ENCODE data around the gene ARPP21.

Gene ARPP21

DNA sequence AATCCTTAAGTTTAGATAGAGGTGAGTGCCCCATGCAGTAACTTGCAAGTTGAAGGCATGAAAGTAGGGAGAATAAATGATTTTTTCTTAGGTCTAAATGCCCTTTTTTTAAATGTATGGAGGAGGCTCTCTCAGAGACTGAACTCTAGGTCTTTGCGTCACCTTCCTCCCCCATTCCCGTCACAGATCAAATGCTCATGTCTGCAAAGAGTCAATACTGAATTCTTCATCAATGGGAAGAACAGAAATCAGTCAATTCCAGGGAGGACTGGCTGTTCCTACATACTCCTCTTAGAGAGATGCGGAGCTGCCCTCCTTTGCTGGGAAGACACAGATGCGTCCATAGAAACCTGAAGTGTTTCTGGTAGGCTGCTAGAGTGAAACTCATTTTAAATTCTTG lies 98.2 kb downstream of the ARPP21 start:
- no peak for DNase-seq (ENCODE audit: low read depth)

DNA sequence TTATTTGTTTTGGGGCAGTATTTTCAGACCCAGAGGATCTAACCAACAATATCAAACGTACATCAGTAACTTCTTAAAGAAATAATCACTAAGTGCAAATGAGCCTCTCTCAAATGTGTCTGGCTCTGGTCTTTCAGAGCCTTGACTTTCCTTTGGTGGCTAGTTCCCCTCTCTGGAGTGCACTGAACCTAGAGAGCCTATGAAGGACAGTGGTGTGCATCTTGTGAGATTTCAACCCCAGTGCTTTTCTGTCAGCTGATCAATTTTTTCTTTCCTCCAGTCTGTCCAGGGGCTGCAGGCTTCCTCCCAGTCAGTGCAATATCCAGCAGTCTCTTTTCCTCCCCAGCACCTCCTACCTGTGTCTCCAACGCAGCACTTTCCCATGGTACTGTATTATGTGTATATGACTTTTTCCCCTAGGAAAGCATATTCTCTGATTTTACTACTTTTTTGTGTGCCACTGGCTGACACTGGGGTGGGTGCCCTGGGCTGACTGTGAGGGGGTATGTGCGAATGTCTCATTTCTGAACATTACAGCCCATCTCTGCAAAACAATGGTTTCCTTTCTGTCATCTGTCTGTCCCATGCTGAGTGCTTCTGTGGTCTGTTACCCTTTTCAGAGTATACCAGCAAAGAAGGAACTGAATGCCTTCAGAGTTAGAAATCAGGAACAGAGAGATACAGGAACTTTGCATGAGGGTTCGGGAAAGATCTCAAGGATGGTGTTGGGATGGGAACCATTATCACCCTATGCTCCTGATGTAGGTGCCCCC lies 98.8 kb downstream of the ARPP21 start:
- no peak for DNase-seq (ENCODE audit: low read depth)

DNA sequence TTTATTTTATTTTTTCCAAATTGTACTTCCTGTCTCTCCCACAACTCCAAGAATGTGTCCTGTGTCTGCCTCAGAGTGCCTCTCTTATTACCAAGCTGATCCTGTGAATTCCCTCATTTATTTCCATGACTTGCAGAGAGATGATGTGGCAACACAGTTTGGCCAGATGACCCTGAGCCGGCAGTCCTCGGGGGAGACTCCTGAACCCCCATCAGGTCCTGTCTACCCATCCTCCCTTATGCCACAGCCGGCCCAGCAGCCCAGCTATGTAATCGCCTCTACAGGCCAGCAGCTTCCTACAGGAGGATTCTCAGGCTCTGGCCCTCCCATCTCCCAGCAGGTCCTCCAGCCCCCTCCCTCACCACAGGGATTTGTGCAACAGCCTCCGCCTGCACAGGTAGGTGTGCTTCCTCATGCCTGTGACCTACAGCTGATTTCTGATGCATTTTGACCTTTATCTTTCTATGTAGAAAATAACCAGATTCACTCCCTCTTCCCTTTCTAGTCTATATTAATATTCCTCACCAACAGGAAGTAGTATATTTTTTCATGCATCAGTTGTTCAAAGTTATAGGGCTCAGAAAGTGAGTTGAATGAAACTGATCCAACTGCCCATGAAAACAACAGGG lies 100.0 kb downstream of the ARPP21 start:
- no peak for DNase-seq (ENCODE audit: low read depth)

DNA sequence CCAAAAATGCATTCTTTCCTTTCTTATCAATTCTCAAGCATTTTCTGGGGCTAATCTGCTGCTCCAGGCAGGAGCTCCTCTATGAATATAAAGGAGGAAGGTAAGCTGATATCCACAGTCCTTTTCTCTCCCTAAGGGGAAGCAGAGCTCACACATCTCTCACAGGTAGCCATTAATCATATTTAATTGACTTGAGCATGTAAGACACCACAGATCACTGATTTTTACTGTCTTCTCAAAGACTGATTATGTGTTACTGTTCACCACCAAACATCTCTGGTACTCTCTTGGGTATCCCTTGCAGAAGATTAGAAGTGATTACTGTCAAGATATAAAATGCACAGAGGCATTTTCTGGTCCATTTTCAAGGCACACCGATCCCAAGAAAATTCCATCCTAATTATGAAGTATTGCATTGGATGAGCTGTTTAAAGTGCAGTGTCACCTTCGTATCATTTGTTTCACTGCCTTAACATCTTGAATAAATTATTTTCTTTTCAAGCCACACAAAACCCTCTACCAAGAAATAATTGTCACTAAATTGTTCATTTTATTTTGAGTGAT lies 100.7 kb downstream of the ARPP21 start:
- DNase-seq (ENCODE audit: low read depth): no peak

DNA sequence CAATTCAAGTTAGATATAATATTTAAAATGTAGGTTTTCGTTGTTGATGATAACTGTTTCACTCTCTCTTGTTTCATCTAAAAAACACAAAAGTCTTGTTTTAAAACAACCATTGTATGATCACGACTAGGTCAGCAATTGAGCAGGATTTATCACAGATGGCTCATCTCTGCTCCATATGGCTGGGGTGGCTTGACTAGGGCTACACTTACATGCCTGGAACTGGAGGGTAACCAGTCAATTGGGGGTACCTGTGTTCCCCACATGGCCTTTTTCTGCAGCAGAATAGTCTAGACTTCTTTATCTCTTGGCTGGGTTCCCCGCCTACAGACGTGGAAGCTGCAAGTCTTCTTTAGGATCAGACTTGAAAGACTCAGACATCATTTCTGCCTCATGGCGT lies 103.9 kb downstream of the ARPP21 start:
- DNase-seq (ENCODE audit: low read depth): no peak

DNA sequence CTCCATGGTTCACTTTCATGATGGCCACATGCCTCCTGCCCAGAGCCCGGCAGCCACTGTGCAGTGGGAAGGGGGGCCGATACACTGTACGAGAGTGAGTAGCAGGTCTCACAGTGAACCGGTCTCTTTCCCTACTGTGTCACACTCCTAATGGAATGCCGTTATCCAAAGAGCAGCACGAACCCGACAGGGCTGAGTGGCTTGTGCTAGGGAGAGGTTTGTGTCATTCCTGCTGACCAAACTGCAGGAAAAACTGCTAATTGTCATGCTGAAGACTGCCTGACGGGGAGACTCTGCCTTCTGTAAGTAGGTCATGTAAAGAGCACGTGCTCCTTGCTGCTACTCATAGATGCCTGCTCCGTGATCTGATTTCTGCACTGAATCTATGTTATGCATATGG lies 105.1 kb downstream of the ARPP21 start:
- no peak for DNase-seq (ENCODE audit: low read depth)

DNA sequence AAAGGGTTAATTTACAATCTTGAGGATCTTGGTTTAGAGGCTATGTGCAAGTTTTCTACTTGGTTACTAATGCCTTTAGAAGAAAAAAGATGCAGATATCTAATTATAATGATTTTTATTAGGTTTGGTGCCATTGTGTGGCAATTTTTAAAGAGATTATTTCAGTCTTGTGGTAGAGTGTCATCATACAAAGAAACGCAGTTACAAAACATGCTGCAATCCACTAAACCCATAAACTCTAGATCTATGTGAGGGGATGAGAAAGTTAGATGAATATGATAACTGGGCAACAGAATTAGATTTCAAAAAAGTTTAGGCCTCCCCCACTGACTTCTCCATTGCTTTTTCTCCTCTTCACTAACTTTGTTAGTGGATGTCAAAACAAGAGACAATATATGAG lies 106.0 kb downstream of the ARPP21 start:
- no peak for DNase-seq (ENCODE audit: low read depth)

DNA sequence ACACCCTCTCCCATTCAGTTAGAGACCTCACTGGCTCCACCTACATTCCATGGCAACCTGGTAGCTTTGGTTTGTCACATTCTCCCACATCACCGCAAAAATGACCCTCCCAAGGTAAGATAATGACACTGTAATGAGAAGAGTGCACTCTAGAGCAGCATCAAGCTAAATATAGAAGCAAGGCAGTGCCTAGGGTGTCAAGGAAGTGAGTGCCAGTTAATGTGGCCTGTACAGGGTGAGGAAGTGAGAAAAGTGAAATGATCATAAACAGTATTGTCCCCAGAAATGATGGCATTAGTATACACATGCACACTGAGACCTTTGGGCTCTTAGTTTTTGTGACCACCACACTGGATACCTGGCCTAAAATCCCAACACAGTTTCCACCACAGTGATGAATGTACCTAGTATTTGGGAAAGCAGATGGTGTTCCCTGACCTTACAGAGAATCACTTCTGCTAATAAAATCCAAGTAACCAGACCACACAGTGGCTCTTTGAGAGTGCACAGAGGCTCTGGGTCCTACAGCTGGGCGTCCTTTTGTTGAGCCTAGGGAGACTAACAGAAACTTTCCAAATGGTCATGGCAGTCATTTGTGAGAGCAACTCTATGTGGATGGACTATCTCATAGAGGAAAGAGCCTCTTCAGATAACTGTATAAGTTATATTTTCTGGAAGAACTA lies 106.6 kb downstream of the ARPP21 start:
- no peak for DNase-seq (ENCODE audit: low read depth)

DNA sequence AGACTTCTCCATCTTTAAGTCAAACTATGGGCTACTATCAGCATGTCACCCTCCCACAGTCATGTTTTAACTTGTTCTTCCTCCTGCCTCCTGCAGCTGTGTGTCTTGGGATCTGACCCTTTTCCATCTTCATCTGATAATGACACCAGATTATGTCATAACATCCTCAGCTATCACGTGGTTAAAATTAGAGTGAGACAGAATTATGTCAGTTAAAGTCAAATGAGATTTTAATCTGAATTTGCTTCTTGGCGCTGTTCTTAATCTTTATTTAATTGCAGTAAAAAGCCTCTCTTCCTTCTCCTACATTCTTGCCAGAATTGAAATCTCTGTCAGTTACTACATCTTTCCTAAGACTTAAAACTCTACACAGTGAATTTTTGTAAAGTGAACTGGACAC lies 107.2 kb downstream of the ARPP21 start:
- no peak for DNase-seq (ENCODE audit: low read depth)

DNA sequence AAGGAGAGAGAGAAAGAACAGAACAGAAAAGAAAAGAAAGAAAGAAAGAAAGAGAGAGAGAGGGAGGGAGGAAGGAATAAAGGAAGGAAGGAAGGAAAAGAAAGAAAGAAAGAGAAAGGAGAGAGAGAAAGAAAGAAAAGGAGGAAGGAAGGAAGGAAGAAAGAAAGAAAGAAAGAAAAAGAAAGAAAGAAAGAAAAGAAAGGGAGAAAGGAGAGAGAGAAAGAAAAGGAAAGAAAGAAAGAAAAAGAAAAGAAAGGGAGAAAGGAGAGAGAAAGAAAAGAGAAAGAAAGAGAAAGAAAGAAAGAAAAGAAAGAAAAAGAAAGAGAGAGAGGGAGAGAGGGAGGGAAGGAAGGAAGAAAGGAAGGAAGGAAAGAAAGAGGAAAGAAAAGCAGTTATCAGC lies 108.8 kb downstream of the ARPP21 start:
- no peak for DNase-seq (ENCODE audit: low read depth)

DNA sequence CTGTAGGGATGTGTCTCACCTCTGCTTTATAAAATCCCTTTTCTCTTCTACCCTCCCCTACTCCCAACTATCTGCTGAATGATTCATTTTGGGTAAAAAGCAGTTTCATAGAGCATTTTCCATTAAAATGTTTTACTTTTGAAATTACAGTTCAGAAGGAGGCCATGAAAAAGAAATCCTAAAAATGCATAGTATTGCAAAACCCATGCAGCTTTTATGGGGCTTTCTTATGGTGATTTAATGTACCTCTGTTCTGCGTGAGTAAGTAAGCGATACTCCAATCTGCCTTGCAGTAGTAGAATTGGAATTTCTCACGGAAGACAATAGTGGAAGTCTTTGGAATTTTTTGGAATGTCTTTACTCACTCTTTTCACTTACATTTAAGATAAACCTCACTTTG lies 111.9 kb downstream of the ARPP21 start:
- no peak for DNase-seq (ENCODE audit: low read depth)

DNA sequence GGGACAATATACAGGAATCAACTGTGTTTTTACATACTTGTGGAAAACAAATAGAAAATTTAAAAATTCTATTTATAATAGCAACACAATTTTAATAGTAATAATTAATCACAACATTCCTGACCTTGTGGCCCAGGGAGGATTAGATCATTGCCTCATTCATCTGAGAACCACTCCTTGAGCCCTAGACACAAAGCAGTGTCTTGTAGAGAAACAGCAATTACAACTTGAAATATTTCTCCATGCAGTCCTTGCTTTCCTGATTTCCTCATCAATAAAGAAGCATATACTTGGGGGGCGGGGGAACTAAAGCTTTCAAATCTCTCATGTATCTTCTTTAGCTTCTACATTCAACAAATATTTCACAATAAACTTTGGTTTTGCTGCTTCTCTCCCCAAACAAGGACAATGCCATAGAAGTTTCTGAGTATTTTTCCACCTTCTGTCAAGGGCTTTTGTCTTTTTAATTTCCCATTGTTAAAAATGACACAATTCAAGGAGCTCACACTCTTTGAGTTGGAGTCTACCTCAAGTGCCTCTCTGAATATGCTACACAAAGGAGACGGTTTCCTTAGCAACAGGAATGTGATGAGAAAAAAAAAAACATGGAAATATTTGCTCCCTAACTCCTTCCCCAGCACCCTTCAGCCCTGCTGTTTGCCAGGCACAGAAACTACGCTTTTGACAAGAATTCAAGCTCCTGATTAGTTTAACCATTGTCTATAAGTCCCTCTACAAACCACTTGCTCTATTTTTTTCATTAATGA lies 118.8 kb downstream of the ARPP21 start:
- no peak for DNase-seq (ENCODE audit: low read depth)

DNA sequence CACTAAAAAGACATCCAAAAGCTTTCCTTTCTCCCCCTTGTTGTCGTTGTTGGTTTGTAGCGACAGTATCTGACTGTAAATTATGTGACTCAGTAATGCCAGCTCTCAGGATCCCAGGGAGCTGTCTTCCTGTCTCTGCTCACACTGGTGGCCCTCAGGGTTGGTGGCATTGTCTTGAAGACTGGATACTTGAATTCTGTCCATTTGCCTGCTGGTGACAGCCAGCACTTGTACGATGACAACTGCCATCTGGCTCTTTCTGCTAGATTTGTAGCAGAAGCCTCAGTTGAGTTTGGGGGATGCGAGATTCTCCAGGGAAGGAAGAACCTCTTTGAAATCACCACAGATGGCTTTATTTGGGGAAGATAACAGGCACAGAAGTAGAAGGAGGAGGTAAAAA lies 120.8 kb downstream of the ARPP21 start:
- DNase-seq (ENCODE audit: low read depth): no peak

DNA sequence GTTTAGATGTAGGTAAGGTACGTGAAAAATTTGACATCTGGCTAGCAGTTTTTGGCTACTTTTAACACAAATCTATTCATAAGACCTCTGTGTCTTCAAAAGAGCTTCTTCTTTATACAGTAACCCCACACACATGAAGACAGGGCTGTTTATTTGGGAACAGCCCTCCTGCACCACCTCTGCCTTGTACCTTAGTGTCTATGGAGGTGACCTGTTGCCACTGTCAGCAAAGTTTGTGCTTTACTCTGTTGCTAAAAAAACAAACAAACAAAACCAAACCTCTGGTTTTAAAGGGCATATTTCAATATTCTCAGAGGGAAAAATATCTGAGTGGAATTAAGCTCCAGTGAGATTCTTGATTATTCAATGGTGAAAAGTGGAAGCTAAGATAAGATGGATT lies 122.0 kb downstream of the ARPP21 start:
- no peak for DNase-seq (ENCODE audit: low read depth)

DNA sequence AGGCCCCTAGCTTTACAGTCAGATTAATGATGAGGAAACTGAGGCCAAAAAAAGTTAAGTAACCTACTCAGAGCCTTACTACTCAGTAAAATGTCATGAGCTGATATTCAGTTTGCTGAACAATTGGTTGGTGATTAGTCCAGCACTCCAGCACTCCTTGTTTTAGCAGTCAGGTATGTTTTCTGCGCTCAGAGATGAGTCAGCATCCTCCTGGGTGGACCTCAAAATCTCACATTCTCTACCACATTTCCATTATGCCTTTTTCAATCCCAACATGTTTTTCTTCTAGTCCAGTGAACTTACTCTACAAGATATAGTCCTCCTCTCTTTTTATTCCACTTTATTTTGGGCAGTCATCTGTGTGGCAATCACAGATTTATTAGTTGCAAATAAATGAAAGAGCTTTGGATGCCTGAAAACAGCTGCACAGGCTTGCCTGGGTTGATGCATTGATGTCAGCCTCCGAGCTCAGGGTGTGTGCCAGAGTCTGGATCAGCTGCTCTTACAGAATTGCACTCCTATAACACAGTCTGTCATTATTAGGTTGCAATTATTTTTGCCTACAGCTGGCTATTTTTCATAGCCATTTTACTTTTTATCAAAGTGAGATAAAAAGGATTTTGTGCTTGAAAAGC lies 133.2 kb downstream of the ARPP21 start:
- DNase-seq (ENCODE audit: low read depth): no peak

DNA sequence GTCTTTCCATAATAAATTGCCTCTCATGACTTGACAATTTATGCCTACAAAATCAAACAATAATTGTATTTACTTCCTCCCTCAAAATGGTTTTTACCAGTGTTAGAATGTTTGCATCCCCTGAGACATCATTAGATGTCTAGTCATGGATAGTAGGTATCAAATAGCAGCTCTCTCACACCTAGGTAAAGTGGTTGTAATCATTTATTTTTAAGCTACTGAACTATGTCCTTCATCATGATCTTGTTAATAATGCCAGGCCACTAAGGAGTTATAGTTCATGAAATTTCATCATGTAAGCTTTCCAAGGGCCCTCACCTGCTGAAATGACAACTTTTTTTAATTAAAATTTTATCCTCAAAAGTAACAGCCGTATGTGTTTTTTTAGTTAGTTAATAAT lies 134.1 kb downstream of the ARPP21 start:
- DNase-seq (ENCODE audit: low read depth): no peak

DNA sequence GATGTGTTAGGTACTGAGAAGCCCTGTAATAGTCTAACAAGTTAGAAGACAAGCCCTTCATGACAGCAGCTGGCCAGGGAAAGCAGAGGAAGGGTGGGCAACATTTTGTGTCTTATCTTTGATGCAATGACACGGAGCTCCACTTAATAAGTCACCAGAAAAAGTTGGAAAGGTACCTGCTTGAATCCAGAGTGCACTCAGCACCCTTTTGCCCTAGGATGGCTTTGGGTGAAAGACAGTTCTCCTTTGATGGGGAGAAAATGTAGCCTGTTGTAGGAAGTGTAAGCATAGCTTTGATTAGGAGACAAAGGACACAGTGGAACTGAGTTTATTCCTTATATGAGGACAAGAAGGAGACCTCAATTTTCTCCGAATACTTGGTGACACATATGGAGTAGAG lies 137.0 kb downstream of the ARPP21 start:
- DNase-seq (ENCODE audit: low read depth): no peak

DNA sequence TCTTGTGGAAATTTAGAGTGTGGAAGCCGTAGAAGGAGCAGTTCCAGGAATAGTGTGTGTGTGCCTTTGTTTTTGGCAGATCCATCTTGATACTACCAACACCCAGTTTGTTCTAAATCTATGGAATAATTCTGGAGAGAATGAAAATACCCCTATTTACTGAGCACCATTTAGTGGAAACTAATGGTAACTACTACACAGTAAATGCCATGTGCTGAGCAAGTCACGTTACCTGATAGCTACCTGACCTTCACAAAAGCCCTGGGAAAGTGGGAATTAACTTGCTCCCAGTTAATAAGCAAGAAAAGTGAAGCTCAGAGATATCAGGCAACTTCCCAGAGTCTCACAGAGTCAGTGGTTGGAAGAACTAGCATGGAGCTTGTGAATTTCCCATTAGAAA lies 137.7 kb downstream of the ARPP21 start:
- DNase-seq (ENCODE audit: low read depth): no peak

DNA sequence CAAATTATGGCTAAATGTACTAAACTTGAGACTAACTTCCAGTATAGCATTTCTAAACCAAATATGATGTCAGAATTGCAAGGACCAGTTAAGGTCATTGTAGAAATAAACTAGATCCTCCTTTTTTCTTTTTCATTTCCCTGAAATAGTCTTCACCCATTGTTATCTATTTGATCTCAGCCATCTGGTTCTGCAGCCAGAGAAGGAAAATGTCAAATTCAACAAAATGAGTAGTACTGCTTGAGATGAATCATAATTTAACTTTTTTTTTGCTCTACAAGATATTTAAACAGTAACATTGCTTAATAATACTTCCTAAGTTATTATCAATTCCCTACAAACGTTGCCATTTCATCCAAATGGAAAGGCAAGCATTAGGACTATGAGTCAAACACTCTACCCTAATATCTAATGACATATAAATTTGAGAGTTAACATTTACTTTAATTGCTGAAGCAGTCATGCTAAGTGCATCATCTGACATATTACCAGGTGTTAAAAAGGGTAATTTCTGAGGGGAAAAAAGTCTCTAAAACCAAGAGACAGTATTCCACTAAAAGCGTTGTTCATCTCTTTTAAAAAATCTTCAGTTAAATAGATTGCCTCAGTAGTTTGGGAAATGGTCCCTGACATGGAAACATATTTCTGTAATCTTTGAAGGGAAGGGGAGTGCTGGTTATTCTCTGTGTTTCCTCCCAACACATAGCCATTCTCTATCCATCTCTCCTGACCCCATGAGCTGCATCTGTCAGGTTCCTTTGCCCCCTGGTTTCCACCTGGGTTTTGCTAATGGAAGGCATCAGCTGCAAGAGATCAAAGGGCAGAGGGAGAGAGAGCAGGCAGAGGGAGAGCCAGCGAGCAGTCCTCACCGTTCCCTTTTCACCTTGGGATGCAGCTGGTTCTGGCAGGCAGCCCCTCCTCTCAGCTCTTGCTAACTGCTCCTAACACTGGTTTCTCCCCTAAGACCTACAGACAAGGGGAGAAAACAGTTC lies 138.5 kb downstream of the ARPP21 start:
- DNase-seq (ENCODE audit: low read depth): no peak

DNA sequence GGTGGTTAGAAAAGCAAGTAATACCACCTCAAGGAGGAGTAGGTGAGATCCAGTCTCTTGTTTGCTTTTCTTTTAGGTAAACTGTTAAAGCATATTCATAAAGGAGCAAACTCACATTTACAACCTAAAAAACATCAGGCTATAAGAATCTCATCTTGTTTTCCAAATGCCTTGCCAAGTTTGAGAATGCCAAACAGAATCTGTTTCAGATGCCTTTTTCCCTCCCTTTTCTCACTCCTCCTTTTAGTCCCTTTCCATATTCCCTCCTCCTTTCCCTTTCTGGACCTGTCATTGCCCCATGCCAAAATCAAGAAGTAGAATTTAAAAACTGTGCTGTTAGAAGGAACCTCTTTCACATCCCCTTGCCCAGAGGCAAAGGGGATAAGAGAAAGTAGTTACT lies 140.3 kb downstream of the ARPP21 start:
- DNase-seq (ENCODE audit: low read depth): no peak

DNA sequence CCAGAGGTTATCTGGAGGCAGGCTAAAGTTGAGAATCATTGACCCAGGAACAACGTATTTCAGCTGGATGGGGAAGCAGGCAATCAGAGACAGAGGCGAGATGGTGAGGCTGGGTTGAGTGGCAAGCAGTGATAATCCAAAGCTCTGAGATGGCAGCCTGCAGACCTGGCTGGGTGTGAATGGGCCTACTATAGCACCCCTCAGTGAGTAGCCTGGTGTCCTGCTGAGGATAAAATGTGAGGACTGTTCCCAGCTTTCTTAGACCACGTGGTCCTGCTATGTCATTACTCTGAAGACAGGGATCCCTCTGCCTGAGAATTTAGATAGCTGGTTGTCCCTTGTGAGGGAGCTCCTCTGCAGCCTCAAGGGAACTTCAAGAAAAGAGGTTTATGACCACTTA lies 141.5 kb downstream of the ARPP21 start:
- DNase-seq (ENCODE audit: low read depth): no peak
